ENCODE measurements around the gene CMTM8.

DNA sequence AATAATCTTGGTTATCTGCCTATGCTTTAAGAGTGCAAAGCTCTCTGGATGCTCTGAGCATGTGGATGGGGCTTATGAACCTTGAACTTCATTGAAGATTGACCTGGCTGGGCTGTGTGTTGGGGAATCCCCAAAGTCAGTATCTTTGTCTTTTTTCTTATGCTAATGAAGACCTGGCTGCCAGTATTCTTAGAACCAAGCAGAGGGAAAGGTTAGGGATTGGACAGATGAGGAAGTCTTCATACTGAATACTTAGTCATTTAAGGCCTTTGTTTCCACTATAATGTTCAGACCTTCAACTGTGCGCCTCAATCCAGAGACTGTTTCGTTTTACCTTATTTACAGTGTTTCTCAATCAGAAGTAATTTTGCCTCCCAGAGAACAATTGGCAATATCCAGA is 110.7 kb downstream of the CMTM8 start:
- TF ChIP-seq FOXM1 (IDR thresholded peaks at IDR 0.05; ENCODE audit: borderline replicate concordance) = no peak
- no peak for TF ChIP-seq ZNF384 (IDR thresholded peaks at IDR 0.05)
- no peak for TF ChIP-seq BHLHE40 (IDR thresholded peaks at IDR 0.05; ENCODE audit: borderline replicate concordance)
- TF ChIP-seq ARNT (IDR thresholded peaks at IDR 0.05) = no peak
- no peak for TF ChIP-seq FOXK2 (IDR thresholded peaks at IDR 0.05)
- TF ChIP-seq FOXA1 (IDR thresholded peaks at IDR 0.05) = no peak
- no peak for TF ChIP-seq HDGF (IDR thresholded peaks at IDR 0.05; ENCODE audit: borderline replicate concordance)
- TF ChIP-seq ELF4 (IDR thresholded peaks at IDR 0.05) = no peak
- no peak for TF ChIP-seq SP1 (IDR thresholded peaks at IDR 0.05)
- TF ChIP-seq SUZ12 (IDR thresholded peaks at IDR 0.05) = no peak
- TF ChIP-seq NFRKB (IDR thresholded peaks at IDR 0.05) = no peak
- TF ChIP-seq, protein P1, sequence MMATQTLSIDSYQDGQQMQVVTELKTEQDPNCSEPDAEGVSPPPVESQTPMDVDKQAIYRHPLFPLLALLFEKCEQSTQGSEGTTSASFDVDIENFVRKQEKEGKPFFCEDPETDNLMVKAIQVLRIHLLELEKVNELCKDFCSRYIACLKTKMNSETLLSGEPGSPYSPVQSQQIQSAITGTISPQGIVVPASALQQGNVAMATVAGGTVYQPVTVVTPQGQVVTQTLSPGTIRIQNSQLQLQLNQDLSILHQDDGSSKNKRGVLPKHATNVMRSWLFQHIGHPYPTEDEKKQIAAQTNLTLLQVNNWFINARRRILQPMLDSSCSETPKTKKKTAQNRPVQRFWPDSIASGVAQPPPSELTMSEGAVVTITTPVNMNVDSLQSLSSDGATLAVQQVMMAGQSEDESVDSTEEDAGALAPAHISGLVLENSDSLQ (IDR thresholded peaks at IDR 0.05) = no peak
- no peak for TF ChIP-seq L3MBTL2 (conservative IDR thresholded peaks at IDR 0.05)
